Measurements from ENCODE around the gene CADPS. TPM values are rescaled to one million over a fixed set of nuclear protein-coding genes. Genes with fewer than 3 reads are reported as not detected.

The CADPS gene
- total RNA-seq, 2 donors from 2014 or later = 11.7 to 20.8 TPM

- Histone ChIP-seq H3K9me3 (ENCODE audit: control insufficient read depth, low read length) (no peaks in the 10 kb centered on the region), H3K27ac (ENCODE audit: low read depth, low read length) (no peak overlapping the region), H3K36me3 (ENCODE audit: control insufficient read depth, insufficient read depth, low read length) (no peaks in the 10 kb centered on the region), H3K27me3 (ENCODE audit: control insufficient read depth, insufficient read depth, low read length, poor library complexity, severe bottlenecking) (no peaks in the 10 kb centered on the region), H3K4me3 (ENCODE audit: low read length) (no peak overlapping the region), H3K4me1 (ENCODE audit: control insufficient read depth, insufficient read depth, low read length) (no peaks in the 10 kb centered on the region), H3K9ac (ENCODE audit: extremely low read depth, low read length, poor library complexity, severe bottlenecking) (no peak overlapping the region)
- DNase-seq = peak; percentile 55
- H3K27ac Mint-ChIP-seq = peak overlapping the region; percentile 29
- whole genome bisulfite sequencing, 2 experiments (ENCODE audit: insufficient coverage in 1 of 2, insufficient read length in 1 of 2) = 51 to 62% methylated on average over 5 to 6 of the region's 6 CpGs
- H3K27me3 Mint-ChIP-seq (ENCODE audit: insufficient read depth) = no peaks in the 10 kb centered on the region
- TF ChIP-seq CTCF (conservative IDR thresholded peaks at IDR 0.05) = no peak
- no peaks in the 10 kb centered on the region for H3K36me3 Mint-ChIP-seq (ENCODE audit: low read depth)
- peaks cover 15% of the 10 kb centered on the region for H3K4me1 Mint-ChIP-seq
- no peak overlapping the region for H3K4me3 Mint-ChIP-seq
- no peaks in the 10 kb centered on the region for H3K9me3 Mint-ChIP-seq
Observed at GRCh38 chr3:62718515-62719320, 156.5 kb downstream of the CADPS start.

GRCh38 chr3:62718011-62718410, 157.2 kb downstream of the CADPS start:
- Histone ChIP-seq H3K27ac (ENCODE audit: low read depth, low read length) (no peak overlapping the region), H3K9ac (ENCODE audit: extremely low read depth, low read length, poor library complexity, severe bottlenecking) (no peak overlapping the region), H3K4me1 (ENCODE audit: control insufficient read depth, insufficient read depth, low read length) (no peaks in the 10 kb centered on the region), H3K4me3 (ENCODE audit: low read length) (no peak overlapping the region), H3K27me3 (ENCODE audit: control insufficient read depth, insufficient read depth, low read length, poor library complexity, severe bottlenecking) (no peaks in the 10 kb centered on the region), H3K9me3 (ENCODE audit: control insufficient read depth, low read length) (no peaks in the 10 kb centered on the region), H3K36me3 (ENCODE audit: control insufficient read depth, insufficient read depth, low read length) (no peaks in the 10 kb centered on the region)
- Mint-ChIP-seq H3K4me3 (no peak overlapping the region), H3K9me3 (no peaks in the 10 kb centered on the region), H3K27me3 (ENCODE audit: insufficient read depth) (no peaks in the 10 kb centered on the region), H3K36me3 (ENCODE audit: low read depth) (no peaks in the 10 kb centered on the region), H3K27ac (no peak overlapping the region), H3K4me1 (peaks cover 10% of the 10 kb centered on the region)
- WGBS, 2 experiments (ENCODE audit: insufficient coverage in 1 of 2, insufficient read length in 1 of 2) = 100% methylated on average over 1 of the region's 1 CpG
- no peak for DNase-seq
- no peak for TF ChIP-seq CTCF (conservative IDR thresholded peaks at IDR 0.05)

- H3K9ac ChIP-seq (ENCODE audit: extremely low read depth, low read length, poor library complexity, severe bottlenecking) = no peak overlapping the region
- Mint-ChIP-seq H3K9me3 (no peaks in the 10 kb centered on the region), H3K4me1 (peaks cover 11% of the 10 kb centered on the region), H3K27ac (no peak overlapping the region), H3K4me3 (no peak overlapping the region), H3K27me3 (ENCODE audit: insufficient read depth) (no peaks in the 10 kb centered on the region), H3K36me3 (ENCODE audit: low read depth) (no peaks in the 10 kb centered on the region)
- no peak for TF ChIP-seq CTCF (conservative IDR thresholded peaks at IDR 0.05)
- no peaks in the 10 kb centered on the region for H3K4me1 ChIP-seq (ENCODE audit: control insufficient read depth, insufficient read depth, low read length)
- H3K4me3 ChIP-seq (ENCODE audit: low read length) = no peak overlapping the region
- DNase-seq = no peak
- H3K36me3 ChIP-seq (ENCODE audit: control insufficient read depth, insufficient read depth, low read length) = no peaks in the 10 kb centered on the region
- no peaks in the 10 kb centered on the region for H3K27me3 ChIP-seq (ENCODE audit: control insufficient read depth, insufficient read depth, low read length, poor library complexity, severe bottlenecking)
- H3K27ac ChIP-seq (ENCODE audit: low read depth, low read length) = no peak overlapping the region
- H3K9me3 ChIP-seq (ENCODE audit: control insufficient read depth, low read length) = no peaks in the 10 kb centered on the region
Observed at GRCh38 chr3:62712746-62713145, 162.5 kb downstream of the CADPS start.

Data from endodermal cell (in vitro differentiated cells).